Uterus (tissue), 4 donors: ENCODE results near the gene PROX1. TPM values are rescaled to one million over a fixed set of nuclear protein-coding genes. Genes with fewer than 3 reads are reported as not detected.

Source experiments
- DNase-seq, 2 donors: peaks; one replicate each; pipeline ENCODE4 v3.0.0-alpha.2; 2019 to 2020
- H3K27ac ChIP-seq, 2 donors: fragments of 200-600 bp; sonication (generic); 1 replicate in 1 of 2; 2 replicates in 1 of 2; pipeline ENCODE4 v1.5.1; 2016 to 2018
- H3K27me3 ChIP-seq, 2 donors: fragments of 200-600 bp; sonication (generic); one replicate each; pipeline ENCODE4 v1.5.1; 2018 to 2019; ENCODE audit warnings: control low read depth in 1 of 2
- H3K36me3 ChIP-seq, 2 donors: fragments of 200-600 bp; sonication (generic); one replicate each; pipeline ENCODE4 v1.5.1; 2019; ENCODE audit warnings: control low read depth in 1 of 2
- H3K4me1 ChIP-seq, 2 donors: fragments of 200-600 bp; sonication (generic); one replicate each; pipeline ENCODE4 v1.5.1; 2018 to 2019; ENCODE audit warnings: control low read depth in 1 of 2
- H3K4me3 ChIP-seq, 2 donors: fragments of 200-600 bp; sonication (generic); 1 replicate in 1 of 2; 2 replicates in 1 of 2; pipeline ENCODE4 v1.5.1; 2018 to 2019; ENCODE audit warnings: mild to moderate bottlenecking in 1 of 2
- H3K9me3 ChIP-seq, 2 donors: fragments of 200-600 bp; sonication (generic); one replicate each; pipeline ENCODE4 v1.5.1; 2019; ENCODE audit warnings: control low read depth in 1 of 2
- POLR2A ChIP-seq, 2 donors: fragments of 450-650 bp; IDR thresholded peaks; one replicate each; pipeline ENCODE4 v1.6.1; 2016; ENCODE audit warnings: antibody characterized with exemption in 2 of 2, mild to moderate bottlenecking in 1 of 2, moderate library complexity in 1 of 2
- intact Hi-C: fragments of 100-400 bp; cut with DNase I; formaldehyde crosslinking; loops from one replicate; pipeline ENCODE4 v1.15.1; 2023; ENCODE audit warnings: low total_unique reads
- total RNA-seq, 4 donors: library from RNA; depleted of rRNA in 3 of 4; stranded (reverse); fragments of >200 nt in 3 of 4; gene quantifications; one replicate each; pipeline versions ENCODE4 v1.1.0 to v1.2.4, GENCODE V29; 2014 to 2023
- TF ChIP-seq, protein P1 (sequence below), 4 experiments: fragments of 200-600 bp in 2 of 4; fragments of 450-650 bp in 2 of 4; sonication (generic) in 2 of 4; IDR thresholded peaks; one replicate each; pipeline ENCODE4 v1.5.1; 2016 to 2019; ENCODE audit warnings: antibody characterized with exemption in 4 of 4, mild to moderate bottlenecking in 2 of 4, moderate library complexity in 1 of 4
- donor health status: DM: yes; HTN: yes; CAD: no.

Gene PROX1
- total RNA-seq, 4 donors from 2014 or later = 3.8 to 7.9 (median 4.1) TPM

- Histone ChIP-seq H3K4me3 (no peak overlapping the region), H3K27ac (no peak overlapping the region), H3K9me3 (no peaks in the 10 kb centered on the region), H3K36me3 (no peaks in the 10 kb centered on the region), H3K4me1 (no peaks in the 10 kb centered on the region), H3K27me3 (no peaks in the 10 kb centered on the region)
- TF ChIP-seq POLR2A (IDR thresholded peaks at IDR 0.05) = no peak
- TF ChIP-seq, protein P1, sequence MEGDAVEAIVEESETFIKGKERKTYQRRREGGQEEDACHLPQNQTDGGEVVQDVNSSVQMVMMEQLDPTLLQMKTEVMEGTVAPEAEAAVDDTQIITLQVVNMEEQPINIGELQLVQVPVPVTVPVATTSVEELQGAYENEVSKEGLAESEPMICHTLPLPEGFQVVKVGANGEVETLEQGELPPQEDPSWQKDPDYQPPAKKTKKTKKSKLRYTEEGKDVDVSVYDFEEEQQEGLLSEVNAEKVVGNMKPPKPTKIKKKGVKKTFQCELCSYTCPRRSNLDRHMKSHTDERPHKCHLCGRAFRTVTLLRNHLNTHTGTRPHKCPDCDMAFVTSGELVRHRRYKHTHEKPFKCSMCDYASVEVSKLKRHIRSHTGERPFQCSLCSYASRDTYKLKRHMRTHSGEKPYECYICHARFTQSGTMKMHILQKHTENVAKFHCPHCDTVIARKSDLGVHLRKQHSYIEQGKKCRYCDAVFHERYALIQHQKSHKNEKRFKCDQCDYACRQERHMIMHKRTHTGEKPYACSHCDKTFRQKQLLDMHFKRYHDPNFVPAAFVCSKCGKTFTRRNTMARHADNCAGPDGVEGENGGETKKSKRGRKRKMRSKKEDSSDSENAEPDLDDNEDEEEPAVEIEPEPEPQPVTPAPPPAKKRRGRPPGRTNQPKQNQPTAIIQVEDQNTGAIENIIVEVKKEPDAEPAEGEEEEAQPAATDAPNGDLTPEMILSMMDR (IDR thresholded peaks at IDR 0.05) = no peak
- intact Hi-C loops = no loop called here
- no peak for DNase-seq
Observed at GRCh38 chr1:214008791-214009422, 21.1 kb downstream of the PROX1 start.

GRCh38 chr1:214009423-214010196 is 21.8 kb downstream of the PROX1 start:
- TF ChIP-seq, protein P1 (IDR thresholded peaks at IDR 0.05) = no peak
- TF ChIP-seq POLR2A (IDR thresholded peaks at IDR 0.05) = no peak
- H3K27me3 ChIP-seq = no peaks in the 10 kb centered on the region
- H3K4me3 ChIP-seq = no peak overlapping the region
- H3K27ac ChIP-seq = no peak overlapping the region
- intact Hi-C loops = no loop called here
- H3K36me3 ChIP-seq = no peaks in the 10 kb centered on the region
- H3K4me1 ChIP-seq = no peaks in the 10 kb centered on the region
- H3K9me3 ChIP-seq = no peaks in the 10 kb centered on the region
- DNase-seq = no peak

- intact Hi-C loops = no loop called here
- no peak overlapping the region for H3K27ac ChIP-seq
- H3K4me1 ChIP-seq = no peaks in the 10 kb centered on the region
- no peak for TF ChIP-seq POLR2A (IDR thresholded peaks at IDR 0.05)
- TF ChIP-seq, protein P1 (IDR thresholded peaks at IDR 0.05) = no peak
- H3K27me3 ChIP-seq = no peaks in the 10 kb centered on the region
- no peak overlapping the region for H3K4me3 ChIP-seq
- H3K36me3 ChIP-seq = no peaks in the 10 kb centered on the region
- no peak for DNase-seq
- no peaks in the 10 kb centered on the region for H3K9me3 ChIP-seq
Observed at GRCh38 chr1:214010197-214010573, 22.4 kb downstream of the PROX1 start.

- DNase-seq = no peak
- H3K4me3 ChIP-seq = no peak overlapping the region
- no peaks in the 10 kb centered on the region for H3K27me3 ChIP-seq
- no peak for TF ChIP-seq POLR2A (IDR thresholded peaks at IDR 0.05)
- TF ChIP-seq, protein P1 (IDR thresholded peaks at IDR 0.05) = no peak
- no peaks in the 10 kb centered on the region for H3K36me3 ChIP-seq
- H3K4me1 ChIP-seq = no peaks in the 10 kb centered on the region
- intact Hi-C loops = no loop called here
- H3K27ac ChIP-seq = no peak overlapping the region
- H3K9me3 ChIP-seq = no peaks in the 10 kb centered on the region
Observed at GRCh38 chr1:214010717-214011116, 22.9 kb downstream of the PROX1 start.

DNA sequence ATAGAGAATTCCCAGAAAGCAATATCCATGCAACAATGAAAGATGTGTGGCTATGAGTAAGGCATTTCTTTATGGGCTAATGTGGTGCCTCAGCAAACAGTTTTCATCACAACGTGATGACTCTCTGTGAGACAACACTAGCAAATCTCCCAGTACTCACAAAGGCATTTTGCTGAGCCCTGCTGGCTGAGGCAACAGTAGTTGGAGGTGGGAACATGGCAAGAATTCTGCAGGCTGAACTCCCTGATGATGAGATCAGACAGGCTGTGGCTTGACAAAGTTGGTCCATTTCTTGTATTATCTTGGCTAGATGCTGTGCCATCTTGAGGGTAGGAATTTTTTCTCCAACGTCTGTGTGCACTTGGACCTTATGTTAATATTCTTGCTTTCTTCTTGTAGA is 24.6 kb downstream of the PROX1 start:
- Histone ChIP-seq H3K4me1 (no peaks in the 10 kb centered on the region), H3K27me3 (no peaks in the 10 kb centered on the region), H3K4me3 (no peak overlapping the region), H3K27ac (no peak overlapping the region), H3K36me3 (no peaks in the 10 kb centered on the region), H3K9me3 (no peaks in the 10 kb centered on the region)
- intact Hi-C loops = no loop called here
- no peak for DNase-seq
- TF ChIP-seq POLR2A (IDR thresholded peaks at IDR 0.05) = no peak
- TF ChIP-seq, protein P1 (IDR thresholded peaks at IDR 0.05) = no peak
